ENCODE measurements around the gene PTP4A2. TPM values are rescaled to one million over a fixed set of nuclear protein-coding genes. Genes with fewer than 3 reads are reported as not detected.
A peak's percentile ranks its signal among the peaks of the same experiment; 100 is the strongest.

PTP4A2 gene
- total and polyA plus RNA-seq, 2 of the 8 experiments (the other 6 are each of a cell fraction or from before 2014, with no cell fraction given), result 87.4 to 214 TPM

- Histone ChIP-seq H3K14ac (ENCODE audit: insufficient read length) (no peak overlapping the region), H2BK5ac (ENCODE audit: low read depth, low read length) (no peak overlapping the region), H4K5ac (ENCODE audit: insufficient read length, low read depth, low read length) (no peak overlapping the region), H3K4me3 (ENCODE audit: extremely low read depth in 1 of 4, insufficient read depth in 2 of 4, low read depth in 3 of 4, low read length in 4 of 4) (no peak overlapping the region), H4K20me1 (replicated peaks in 1 of 2; ENCODE audit: control insufficient read depth in 1 of 2, insufficient read depth in 2 of 2, low read length in 2 of 2) (no peaks in the 10 kb centered on the region), H2BK20ac (ENCODE audit: low read length) (no peak overlapping the region), H3K23ac (ENCODE audit: insufficient read length) (no peak overlapping the region), H3K4me2 (ENCODE audit: insufficient read depth in 1 of 2, low read depth in 2 of 2, low read length in 2 of 2) (no peak overlapping the region), H3K27me3 (replicated peaks in 1 of 4; ENCODE audit: control insufficient read depth in 3 of 4, extremely low read depth in 1 of 4, insufficient read depth in 3 of 4, low read length in 3 of 4) (no peaks in the 10 kb centered on the region), H4K91ac (replicated peaks; ENCODE audit: insufficient read length, low read length) (no peak overlapping the region), H3K9me3 (ENCODE audit: insufficient read depth in 2 of 2, low read depth in 1 of 2, low read length in 1 of 2) (no peaks in the 10 kb centered on the region), H3K4me1 (replicated peaks in 1 of 4; ENCODE audit: control insufficient read depth in 3 of 4, insufficient read depth in 4 of 4, low read length in 3 of 4) (no peaks in the 10 kb centered on the region), H3K4ac (replicated peaks; ENCODE audit: insufficient read length, low read depth, low read length) (no peak overlapping the region), H3K9ac (replicated peaks in 1 of 4; ENCODE audit: extremely low read depth in 1 of 4, low read depth in 3 of 4, low read length in 3 of 4) (no peak overlapping the region), H2AFZ (ENCODE audit: low read length) (no peak overlapping the region), H2BK15ac (ENCODE audit: low read length) (no peak overlapping the region), H3K36me3 (ENCODE audit: control insufficient read depth in 2 of 4, insufficient read depth in 4 of 4, low read length in 3 of 4) (no peaks in the 10 kb centered on the region), H3K56ac (replicated peaks; ENCODE audit: insufficient read length, low read depth, low read length) (no peak overlapping the region), H2AK5ac (ENCODE audit: low read depth, low read length) (no peak overlapping the region), H3K27ac (ENCODE audit: low read depth, low read length) (no peak overlapping the region), H3K79me1 (ENCODE audit: low read depth, low read length) (no peaks in the 10 kb centered on the region), H4K8ac (ENCODE audit: extremely low read depth, insufficient read depth, low read length) (no peak overlapping the region), H3K79me2 (ENCODE audit: control insufficient read depth in 1 of 2, insufficient read depth in 2 of 2, low read length in 2 of 2) (no peaks in the 10 kb centered on the region), H2BK120ac (replicated peaks; ENCODE audit: low read depth, low read length) (no peak overlapping the region), H2BK12ac (ENCODE audit: low read depth, low read length) (no peak overlapping the region), H3K23me2 (ENCODE audit: low read depth, low read length) (0 out of 2 replicates have a peak, but pooled peaks cover 3% of the 10 kb centered on the region), H3K18ac (ENCODE audit: extremely low read depth, low read length) (no peak overlapping the region)
- ChIA-PET CTCF (ENCODE audit: partially characterized antibody) (interaction anchor here (1.4 kb wide), 1 partner anchor 10 kb away, joined by 3 read pairs; no protein-coding TSS in a partner anchor), POLR2A (ENCODE audit: partially characterized antibody) (no interaction called here)
- FAIRE-seq (no peak), DNase-seq (ENCODE audit: low read depth in 1 of 2, low spot score in 2 of 2) (no peak)
- TF ChIP-seq KDM1A (IDR thresholded peaks at IDR 0.05; ENCODE audit: borderline replicate concordance, low read length) (0 out of 2 replicates have a peak, but pooled peaks have one; percentile 56), CHD2 (IDR thresholded peaks at IDR 0.05; ENCODE audit: low read length) (no peak)
- WGBS, 2 experiments (ENCODE audit: extremely low coverage in 1 of 2, insufficient coverage in 1 of 2, insufficient read length in 1 of 2, insufficient replicate concordance in 2 of 2, low coverage in 1 of 2, low lambda C conversion rate in 2 of 2, missing lambda C conversion rate in 1 of 2), result 82% methylated on average over 3 of the region's 3 CpGs; no CpG with 5 or more reads in 1 of the 2 experiments
These were observed 69.3 kb downstream of the PTP4A2 start for GRCh38 chr1:31868862-31869261.
